Ishikawa (cell line): ENCODE data around the gene MYL5.

Experiments
- EP300 ChIP-seq: IDR thresholded peaks from 2 replicates; pipeline ENCODE4 v1.6.1; 2012; ENCODE audit warnings: borderline replicate concordance
- YY1 ChIP-seq: IDR thresholded peaks from 2 replicates; pipeline ENCODE4 v1.6.1; 2012; ENCODE audit warnings: low read depth
- ZBTB7A ChIP-seq: IDR thresholded peaks from 2 replicates; pipeline ENCODE4 v1.6.1; 2012; ENCODE audit warnings: low read depth

GRCh38 chr4:651884-652642 is 22.3 kb upstream of the MYL5 start:
- no peak for TF ChIP-seq ZBTB7A
- no peak for TF ChIP-seq EP300
- TF ChIP-seq YY1 = no peak
